Loucy (cell line): Measurements from ENCODE around the gene SUPT3H.

Experiments
- H2AFZ ChIP-seq: fragments of 200-600 bp; sonication (generic); 2 replicates; pipeline ENCODE4 v1.6.0; 2016; ENCODE audit warnings: antibody characterized with exemption, mild to moderate bottlenecking, low read length, moderate library complexity
- H3F3A ChIP-seq: fragments of 200-600 bp; 2 replicates; pipeline ENCODE4 v1.6.0; 2016; ENCODE audit warnings: antibody characterized with exemption, low read depth, mild to moderate bottlenecking
- H3K27me3 ChIP-seq: fragments of 200-600 bp; sonication (generic); 2 replicates; pipeline ENCODE4 v1.6.1; 2014; ENCODE audit warnings: low read length, mild to moderate bottlenecking; ENCODE audit not compliant: insufficient read depth, poor library complexity, severe bottlenecking
- H3K36me3 ChIP-seq: fragments of 200-600 bp; sonication (generic); 2 replicates; pipeline ENCODE4 v1.6.1; 2016; ENCODE audit warnings: low read length; ENCODE audit not compliant: insufficient read depth
- H3K4me1 ChIP-seq: fragments of 200-600 bp; sonication (generic); 2 replicates; pipeline ENCODE4 v1.5.1; 2014; ENCODE audit warnings: low read length, mild to moderate bottlenecking; ENCODE audit not compliant: insufficient read depth, poor library complexity, severe bottlenecking
- H3K4me2 ChIP-seq: fragments of 200-600 bp; sonication (generic); 2 replicates; pipeline ENCODE4 v1.6.0; 2014; ENCODE audit warnings: antibody characterized with exemption, low read length, low read depth, mild to moderate bottlenecking; ENCODE audit not compliant: poor library complexity, severe bottlenecking
- H3K4me3 ChIP-seq: fragments of 200-600 bp; sonication (generic); 2 replicates; pipeline ENCODE4 v1.5.1; 2014; ENCODE audit warnings: low read length, mild to moderate bottlenecking, mixed read lengths; ENCODE audit not compliant: poor library complexity, severe bottlenecking
- H3K79me2 ChIP-seq: fragments of 200-600 bp; sonication (generic); 2 replicates; pipeline ENCODE4 v1.6.1; 2014; ENCODE audit warnings: low read length; ENCODE audit not compliant: insufficient read depth
- H3K9ac ChIP-seq: fragments of 200-600 bp; sonication (generic); 2 replicates; pipeline ENCODE4 v1.6.0; 2014; ENCODE audit warnings: mild to moderate bottlenecking, low read depth, low read length, moderate library complexity; ENCODE audit not compliant: poor library complexity, severe bottlenecking
- H3K9me2 ChIP-seq: fragments of 200-600 bp; sonication (generic); replicated peaks from 2 replicates; pipeline ENCODE4 v1.6.1; 2016; ENCODE audit warnings: low read depth, low read length, mixed read lengths
- H3K9me3 ChIP-seq: fragments of 200-600 bp; sonication (generic); 2 replicates; pipeline ENCODE4 v1.6.1; 2014; ENCODE audit warnings: mild to moderate bottlenecking, antibody characterized with exemption, low read length, low read depth; ENCODE audit not compliant: insufficient read depth
- H4K20me1 ChIP-seq: fragments of 200-600 bp; sonication (generic); 2 replicates; pipeline ENCODE4 v1.6.0; 2014; ENCODE audit warnings: antibody characterized with exemption, low read length, mild to moderate bottlenecking; ENCODE audit not compliant: insufficient read depth, poor library complexity, severe bottlenecking
- CTCF ChIP-seq: fragments of 200-600 bp; sonication (generic); conservative IDR thresholded peaks from 2 replicates; pipeline ENCODE4 v1.5.1; 2014; ENCODE audit warnings: mild to moderate bottlenecking, antibody characterized with exemption, low read length
- EZH2phosphoT487 ChIP-seq: fragments of 200-600 bp; IDR thresholded peaks from 2 replicates; pipeline ENCODE4 v1.6.1; 2018; ENCODE audit warnings: antibody characterized with exemption, mild to moderate bottlenecking, moderate library complexity, borderline replicate concordance

The SUPT3H gene

GRCh38 chr6:44805238-44805846 lies 572.4 kb downstream of the SUPT3H start:
- Histone ChIP-seq H3K4me2 (no peak overlapping the region), H3K9ac (no peak overlapping the region), H3K4me1 (no peaks in the 10 kb centered on the region), H3K9me3 (no peaks in the 10 kb centered on the region), H3K79me2 (no peaks in the 10 kb centered on the region), H4K20me1 (no peaks in the 10 kb centered on the region), H3K36me3 (no peaks in the 10 kb centered on the region), H3F3A (no peaks in the 10 kb centered on the region), H3K9me2 (no peaks in the 10 kb centered on the region), H3K4me3 (no peak overlapping the region), H2AFZ (no peak overlapping the region), H3K27me3 (no peaks in the 10 kb centered on the region)
- TF ChIP-seq CTCF (no peak), EZH2phosphoT487 (no peak)

- no peaks in the 10 kb centered on the region for H3K9me3 ChIP-seq
- no peaks in the 10 kb centered on the region for H3K4me1 ChIP-seq
- no peaks in the 10 kb centered on the region for H3K79me2 ChIP-seq
- H3K4me3 ChIP-seq = no peak overlapping the region
- no peak overlapping the region for H2AFZ ChIP-seq
- H3F3A ChIP-seq = no peaks in the 10 kb centered on the region
- H3K27me3 ChIP-seq = no peaks in the 10 kb centered on the region
- H4K20me1 ChIP-seq = no peaks in the 10 kb centered on the region
- H3K9me2 ChIP-seq = no peaks in the 10 kb centered on the region
- TF ChIP-seq EZH2phosphoT487 = no peak
- TF ChIP-seq CTCF = no peak
- no peak overlapping the region for H3K9ac ChIP-seq
- H3K4me2 ChIP-seq = no peak overlapping the region
- no peaks in the 10 kb centered on the region for H3K36me3 ChIP-seq
Observed at GRCh38 chr6:44804546-44805159, 573.1 kb downstream of the SUPT3H start.

- Histone ChIP-seq H3K4me1 (no peaks in the 10 kb centered on the region), H3K79me2 (no peaks in the 10 kb centered on the region), H2AFZ (no peak overlapping the region), H3K27me3 (no peaks in the 10 kb centered on the region), H4K20me1 (no peaks in the 10 kb centered on the region), H3F3A (no peaks in the 10 kb centered on the region), H3K9me3 (no peaks in the 10 kb centered on the region), H3K9me2 (no peaks in the 10 kb centered on the region), H3K36me3 (no peaks in the 10 kb centered on the region), H3K9ac (no peak overlapping the region), H3K4me2 (no peak overlapping the region), H3K4me3 (no peak overlapping the region)
- TF ChIP-seq CTCF (no peak), EZH2phosphoT487 (no peak)
Observed at GRCh38 chr6:44804016-44804415, 573.7 kb downstream of the SUPT3H start.
